B cell (primary cell): ENCODE measurements around the gene PSAPL1. TPM values are rescaled to one million over a fixed set of nuclear protein-coding genes. Genes with fewer than 3 reads are reported as not detected.

ENCODE experiments used
- ATAC-seq: fragments of 200-7000 bp; cut with Tn5 transposase; one replicate; pipeline ENCODE4 v1.10.0; 2021; ENCODE audit warnings: low read depth, mild to moderate bottlenecking, moderate number of reproducible peaks, moderate library complexity
- CTCF ChIA-PET: fragments of 350-600 bp; sonication (Branson Sonifier 250); formaldehyde crosslinking; loops from one replicate; lab custom pipeline; 2021; ENCODE audit warnings: antibody characterized with exemption, inconsistent platforms; lab: Charles Lee
- POLR2A ChIA-PET: fragments of 350-600 bp; sonication (Branson Sonifier 250); formaldehyde crosslinking; loops from one replicate; lab custom pipeline; 2021; ENCODE audit warnings: antibody characterized with exemption; lab: Charles Lee
- DNase-seq: peaks from one replicate; pipeline ENCODE4 v3.0.0; 2013
- H2AFZ ChIP-seq: 2 replicates; pipeline ENCODE4 v1.6.1; 2012; ENCODE audit warnings: mild to moderate bottlenecking, low read depth, low read length; ENCODE audit not compliant: insufficient read depth, poor library complexity, severe bottlenecking
- H3K27ac ChIP-seq, 2 donors: 1 replicate in 1 of 2; 2 replicates in 1 of 2; pipeline ENCODE4 v1.5.1; 2012 to 2013; ENCODE audit warnings: low read length in 2 of 2, mild to moderate bottlenecking in 2 of 2, moderate library complexity in 1 of 2
- H3K27me3 ChIP-seq, 4 experiments: fragments of 200-600 bp in 1 of 4; sonication (generic) in 1 of 4; replicated peaks in 1 of 4; 1 replicate in 2 of 4; 2 replicates in 2 of 4; pipeline versions ENCODE4 v1.6.1 to v1.7.0; 2013 to 2016; ENCODE audit warnings: low read length in 3 of 4, mild to moderate bottlenecking in 2 of 4, mixed read lengths in 1 of 4, moderate library complexity in 1 of 4; ENCODE audit not compliant: insufficient read depth in 4 of 4, control insufficient read depth in 3 of 4; ENCODE audit errors: control extremely low read depth in 1 of 4
- H3K36me3 ChIP-seq, 2 experiments: replicated peaks in 1 of 2; 1 replicate in 1 of 2; 2 replicates in 1 of 2; pipeline versions ENCODE4 v1.6.1 to v1.7.1; 2013; ENCODE audit warnings: low read length in 1 of 2; ENCODE audit not compliant: insufficient read depth in 2 of 2, control insufficient read depth in 1 of 2; ENCODE audit errors: control extremely low read depth in 1 of 2, extremely low read depth in 1 of 2
- H3K4me1 ChIP-seq, 2 donors: fragments of 200-600 bp in 1 of 2; sonication (generic) in 1 of 2; 1 replicate in 1 of 2; 2 replicates in 1 of 2; pipeline versions ENCODE4 v1.5.1 to v1.6.1; 2013 to 2017; ENCODE audit warnings: low read length in 2 of 2; ENCODE audit not compliant: control insufficient read depth in 2 of 2, insufficient read depth in 2 of 2
- H3K4me2 ChIP-seq: replicated peaks from 2 replicates; pipeline ENCODE3; 2012; ENCODE audit warnings: mild to moderate bottlenecking, low read depth, low read length; ENCODE audit not compliant: poor library complexity, severe bottlenecking
- H3K4me3 ChIP-seq, 5 experiments: fragments of 200-600 bp in 1 of 5; sonication (generic) in 1 of 5; 1 replicate in 3 of 5; 2 replicates in 2 of 5; pipeline versions ENCODE4 v1.5.1 to v1.7.0; 2011 to 2016; ENCODE audit warnings: low read length in 4 of 5, mild to moderate bottlenecking in 4 of 5, low read depth in 2 of 5, control low read depth in 1 of 5, moderate library complexity in 1 of 5; ENCODE audit not compliant: insufficient read depth in 1 of 5; ENCODE audit errors: control extremely low read depth in 1 of 5, extremely low read depth in 1 of 5
- H3K79me2 ChIP-seq: fragments of 200-600 bp; sonication (generic); one replicate; pipeline ENCODE4 v1.6.0; 2016; ENCODE audit warnings: low read length; ENCODE audit not compliant: control insufficient read depth, insufficient read depth
- H3K9ac ChIP-seq: fragments of 200-600 bp; sonication (generic); 2 replicates; pipeline ENCODE4 v1.6.1; 2017; ENCODE audit warnings: mild to moderate bottlenecking, low read length, moderate library complexity
- H3K9me3 ChIP-seq, 3 donors: one replicate each; pipeline versions ENCODE4 v1.6.1 to v1.7.1; 2013; ENCODE audit warnings: low read length in 2 of 3; ENCODE audit not compliant: control insufficient read depth in 2 of 3, insufficient read depth in 1 of 3; ENCODE audit errors: control extremely low read depth in 1 of 3
- H4K20me1 ChIP-seq: 2 replicates; pipeline ENCODE4 v1.6.0; 2012; ENCODE audit warnings: mild to moderate bottlenecking, low read length; ENCODE audit not compliant: insufficient read depth, control insufficient read depth, poor library complexity, severe bottlenecking
- H3K27ac Mint-ChIP-seq: one replicate; pipeline ENCODE4 v1.8.0; 2021; ENCODE audit warnings: mixed read lengths
- H3K27me3 Mint-ChIP-seq: one replicate; pipeline ENCODE4 v1.8.0; 2021; ENCODE audit warnings: mixed read lengths
- H3K4me1 Mint-ChIP-seq: one replicate; pipeline ENCODE4 v1.8.0; 2021; ENCODE audit warnings: mixed read lengths
- H3K4me3 Mint-ChIP-seq: one replicate; pipeline ENCODE4 v1.8.0; 2021; ENCODE audit warnings: mixed read lengths
- H3K9me3 Mint-ChIP-seq: one replicate; pipeline ENCODE4 v1.8.0; 2022; ENCODE audit warnings: mixed read lengths; ENCODE audit not compliant: insufficient read depth
- CTCF ChIP-seq: fragments of 200-600 bp; IDR thresholded peaks from one replicate; pipeline ENCODE4 v1.8.0; 2022; ENCODE audit warnings: antibody characterized with exemption, mild to moderate bottlenecking
- EZH2 ChIP-seq: IDR thresholded peaks from 2 replicates; pipeline ENCODE4 v1.6.1; 2012; ENCODE audit warnings: borderline replicate concordance, low read depth, mild to moderate bottlenecking, moderate library complexity, low read length; ENCODE audit not compliant: insufficient read depth, poor library complexity, severe bottlenecking
- WGBS: methylation state at CpG from one replicate; pipeline ENCODE4 v1.1.5; 2013; ENCODE audit warnings: missing lambda C conversion rate; ENCODE audit not compliant: insufficient coverage; 5-methylcytosine and 5-hydroxymethylcytosine counted together
- intact Hi-C: fragments of 100-400 bp; cut with micrococcal nuclease; formaldehyde crosslinking; loops from one replicate; pipeline ENCODE4 v1.10.0; 2022
- polyA plus RNA-seq: library from polyadenylated mRNA; depleted of rRNA; stranded (reverse); fragments of >200 nt; gene quantifications from 2 replicates; pipeline ENCODE4 v1.2.3, GENCODE V29; 2012
- small RNA-seq: library from RNA; depleted of rRNA; stranded (forward); fragments of <200 nt; gene quantifications from one replicate; pipeline ENCODE3, GENCODE V24; 2012; ENCODE audit warnings: low replicate concordance, low read depth; ENCODE audit not compliant: insufficient read length
- total RNA-seq, 2 donors: library from RNA; stranded (reverse); fragments of 120-200 nt in 1 of 2; gene quantifications; 1 replicate in 1 of 2; 2 replicates in 1 of 2; pipeline versions ENCODE4 v1.2.3 to v1.2.4, GENCODE V29; 2013 to 2022

PSAPL1 gene
- total and polyA plus RNA-seq, 2 donors (not counting 1 experiment from before 2014, with no cell fraction given) = not detected

- Histone ChIP-seq H3K36me3 (no peaks in the 10 kb centered on the region), H3K4me2 (no peak overlapping the region), H3K9me3 (peaks cover 0 to 23% (median 0%) of the 10 kb centered on the region in 3 donors), H3K79me2 (no peaks in the 10 kb centered on the region), H2AFZ (no peak overlapping the region), H3K27ac (no peak overlapping the region), H3K4me3 (no peak overlapping the region), H3K9ac (no peak overlapping the region), H3K4me1 (no peaks in the 10 kb centered on the region), H3K27me3 (peaks cover 0 to 6% (median 0%) of the 10 kb centered on the region in 4 experiments), H4K20me1 (no peaks in the 10 kb centered on the region)
- ATAC-seq (no peak), DNase-seq (no peak)
- ChIA-PET POLR2A (no interaction called here), CTCF (no interaction called here)
- Mint-ChIP-seq H3K4me1 (no peaks in the 10 kb centered on the region), H3K27me3 (peaks cover 4% of the 10 kb centered on the region), H3K9me3 (peaks cover 2% of the 10 kb centered on the region), H3K4me3 (no peak overlapping the region), H3K27ac (no peak overlapping the region)
- intact Hi-C loops = no loop called here
- TF ChIP-seq EZH2 = no peak
- TF ChIP-seq CTCF = no peak
- 70% methylated on average over 7 of the region's 9 CpGs for WGBS
These were observed 53.4 kb downstream of the PSAPL1 start for GRCh38 chr4:7381221-7381889.

Small RNA genes within 50 kb of the gene (small RNA-seq; reads per million reads assigned to genes)
- not detected for gene MIR4274

Other genes with a start within 250 kb of the PSAPL1 start
- gene SORCS2, start 242.4 kb downstream of the PSAPL1 start, total RNA-seq = not detected in 2 replicates
- gene SORCS2, start 242.4 kb downstream of the PSAPL1 start, polyA plus RNA-seq = not detected in 2 replicates